HepG2 (cell line): ENCODE data around the gene TMEM63B. TPM values are rescaled to one million over a fixed set of nuclear protein-coding genes. Genes with fewer than 3 reads are reported as not detected.

ENCODE experiments used
- ATAC-seq: fragments of 200-7000 bp; cut with Tn5 transposase; 3 replicates; pipeline ENCODE4 v1.9.1; 2020; ENCODE audit warnings: mild to moderate bottlenecking, moderate library complexity
- BruUV-seq: library from RNA; stranded (reverse); fragments of 400-500 nt; replicated peaks from 2 replicates; lab custom pipeline; 2021; lab: Mats Ljungman, UMichigan
- CTCF ChIA-PET: fragments of 300-600 bp; formaldehyde crosslinking; extraction: SDS; loops from one replicate; lab custom pipeline; 2021; ENCODE audit warnings: low total read pairs, inconsistent platforms, low intra/inter-chr PET ratio; lab: Yijun Ruan, JAX
- POLR2A ChIA-PET: fragments of 350-600 bp; sonication (Branson Sonifier 250); formaldehyde crosslinking; loops from one replicate; lab custom pipeline; 2020; ENCODE audit warnings: antibody characterized with exemption, inconsistent platforms; lab: Yijun Ruan, JAX
- DNase-seq: peaks from one replicate; pipeline ENCODE4 v3.0.0-alpha.2; 2015; ENCODE audit warnings: low spot score
- FAIRE-seq: peaks from 3 replicates; lab custom pipeline; 2011; peaks lifted over from hg19 to GRCh38; lab: Jason Lieb, UNC
- H2AFZ ChIP-seq: one replicate; pipeline ENCODE4 v1.6.1; 2011; ENCODE audit warnings: low read length, inconsistent platforms
- H3K27ac ChIP-seq: fragments of 300-600 bp; 3 replicates; pipeline ENCODE4 v1.8.0; 2011; ENCODE audit warnings: mixed run types, mild to moderate bottlenecking, mixed read lengths, low read length, inconsistent platforms; ENCODE audit not compliant: insufficient read depth; ENCODE audit errors: extremely low read length
- H3K27me3 ChIP-seq, 2 experiments: fragments of 200-600 bp in 1 of 2; 2 replicates in 1 of 2; 3 replicates in 1 of 2; pipeline versions ENCODE4 v1.6.0 to v1.8.0; 2011; ENCODE audit warnings: low read length in 2 of 2, mild to moderate bottlenecking in 2 of 2, moderate library complexity in 2 of 2, inconsistent platforms in 1 of 2; ENCODE audit not compliant: insufficient read depth in 2 of 2, control insufficient read depth in 1 of 2
- H3K36me3 ChIP-seq, 2 experiments: fragments of 200-600 bp in 1 of 2; replicated peaks in 1 of 2; 2 replicates in 1 of 2; 3 replicates in 1 of 2; pipeline versions ENCODE4 v1.5.1 to v1.8.0; 2011; ENCODE audit warnings: low read length in 2 of 2, inconsistent platforms in 1 of 2; ENCODE audit not compliant: insufficient read depth in 2 of 2, control insufficient read depth in 1 of 2
- H3K4me1 ChIP-seq: 2 replicates; pipeline ENCODE4 v1.5.1; 2012; ENCODE audit warnings: low read length, inconsistent platforms; ENCODE audit not compliant: insufficient read depth
- H3K4me2 ChIP-seq: 2 replicates; pipeline ENCODE4 v1.6.0; 2011; ENCODE audit warnings: low read depth, low read length, inconsistent platforms
- H3K4me3 ChIP-seq, 3 experiments: fragments of 200-600 bp in 1 of 3; sonication (generic), shearing (Covaris generic) in 1 of 3; replicated peaks in 1 of 3; 2 replicates each; pipeline ENCODE4 v1.5.1; 2011 to 2016; ENCODE audit warnings: low read length in 3 of 3, inconsistent platforms in 2 of 3, low read depth in 2 of 3, mild to moderate bottlenecking in 2 of 3, control low read depth in 1 of 3, mixed read lengths in 1 of 3; ENCODE audit not compliant: insufficient read depth in 1 of 3
- H3K79me2 ChIP-seq: one replicate; pipeline ENCODE4 v1.6.1; 2011; ENCODE audit warnings: low read length, inconsistent platforms; ENCODE audit not compliant: insufficient read depth
- H3K9ac ChIP-seq: 2 replicates; pipeline ENCODE4 v1.6.0; 2011; ENCODE audit warnings: mild to moderate bottlenecking, low read depth, low read length, inconsistent platforms; ENCODE audit not compliant: insufficient read depth
- H3K9me3 ChIP-seq: 2 replicates; pipeline ENCODE4 v1.5.1; 2012; ENCODE audit warnings: mild to moderate bottlenecking, low read length
- H4K20me1 ChIP-seq: 2 replicates; pipeline ENCODE4 v1.6.0; 2011; ENCODE audit warnings: inconsistent platforms, mild to moderate bottlenecking, low read length, moderate library complexity; ENCODE audit not compliant: insufficient read depth
- CC2D1A ChIP-seq: sonication (generic); formaldehyde crosslinking; IDR thresholded peaks from 2 replicates; pipeline ENCODE4 v1.8.1; 2023; ENCODE audit warnings: mild to moderate bottlenecking, missing genetic modification reagents
- NONO ChIP-seq, 2 experiments: fragments of 450-650 bp in 1 of 2; sonication (generic) in 1 of 2; formaldehyde crosslinking in 1 of 2; IDR thresholded peaks in 1 of 2; conservative IDR thresholded peaks in 1 of 2; 2 replicates each; pipeline versions ENCODE4 v1.6.1 to v1.8.0; 2017 to 2022; ENCODE audit warnings: mild to moderate bottlenecking in 1 of 2, missing genetic modification reagents in 1 of 2, moderate library complexity in 1 of 2
- POGK ChIP-seq: sonication (generic); formaldehyde crosslinking; conservative IDR thresholded peaks from 2 replicates; pipeline ENCODE4 v1.8.0; 2022; ENCODE audit warnings: mild to moderate bottlenecking, moderate library complexity, missing genetic modification reagents
- ZFP62 ChIP-seq: sonication (generic); formaldehyde crosslinking; IDR thresholded peaks from 2 replicates; pipeline ENCODE4 v1.4.0; 2020; ENCODE audit warnings: missing genetic modification reagents
- ZMYM3 ChIP-seq: sonication (generic); formaldehyde crosslinking; IDR thresholded peaks from 2 replicates; pipeline ENCODE4 v1.5.1; 2020; ENCODE audit warnings: mild to moderate bottlenecking, missing genetic modification reagents
- ZNF768 ChIP-seq: sonication (generic); formaldehyde crosslinking; IDR thresholded peaks from 2 replicates; pipeline ENCODE4 v1.4.0; 2020; ENCODE audit warnings: missing genetic modification reagents
- WGBS: methylation state at CpG from one replicate; pipeline ENCODE4 v1.1.6; 2017; ENCODE audit warnings: low lambda C conversion rate; 5-methylcytosine and 5-hydroxymethylcytosine counted together
- in situ Hi-C: cut with HindIII; loops from 2 replicates; pipeline ENCODE4 v1.10.0; 2017; ENCODE audit warnings: low pct_unique_long_range_greater_than_20kb; ENCODE audit not compliant: extremely low pct_ligation_motif_present
- intact Hi-C: fragments of 100-400 bp; cut with micrococcal nuclease; formaldehyde crosslinking; loops from one replicate; pipeline ENCODE4 v1.10.0; 2022; ENCODE audit not compliant: unreplicated experiment
- polyA plus RNA-seq, 8 experiments: library from polyadenylated mRNA; depleted of rRNA in 3 of 8; stranded (reverse) in 7 of 8; unstranded in 1 of 8; fragments of >200 nt; fragmentation: Illumina TruSeq in 4 of 8; extraction: Trizol in 4 of 8; gene quantifications; 2 replicates each; pipeline versions ENCODE4 v1.2.1 to v1.2.3, GENCODE V29; 2011 to 2016; ENCODE audit warnings: low read depth in 4 of 8, missing spikeins in 1 of 8, mixed read lengths in 1 of 8; ENCODE audit not compliant: insufficient read depth in 1 of 8
- total RNA-seq, 5 experiments: library from RNA; depleted of rRNA; stranded (reverse); fragments of >200 nt; fragmentation: Illumina TruSeq; extraction: Trizol; gene quantifications; 2 replicates each; pipeline ENCODE4 v1.2.3, GENCODE V29; 2016; ENCODE audit warnings: low read depth in 1 of 5
- TF ChIP-seq, protein P1 (sequence below): IDR thresholded peaks from 2 replicates; pipeline ENCODE4 v1.6.1; 2016; ENCODE audit warnings: mild to moderate bottlenecking, missing biosample characterization, missing genetic modification reagents

Gene TMEM63B
- total and polyA plus RNA-seq, 2 of the 13 experiments (the other 11 are each of a cell fraction or from before 2014, with no cell fraction given) = 27.4 to 75.8 TPM

DNA sequence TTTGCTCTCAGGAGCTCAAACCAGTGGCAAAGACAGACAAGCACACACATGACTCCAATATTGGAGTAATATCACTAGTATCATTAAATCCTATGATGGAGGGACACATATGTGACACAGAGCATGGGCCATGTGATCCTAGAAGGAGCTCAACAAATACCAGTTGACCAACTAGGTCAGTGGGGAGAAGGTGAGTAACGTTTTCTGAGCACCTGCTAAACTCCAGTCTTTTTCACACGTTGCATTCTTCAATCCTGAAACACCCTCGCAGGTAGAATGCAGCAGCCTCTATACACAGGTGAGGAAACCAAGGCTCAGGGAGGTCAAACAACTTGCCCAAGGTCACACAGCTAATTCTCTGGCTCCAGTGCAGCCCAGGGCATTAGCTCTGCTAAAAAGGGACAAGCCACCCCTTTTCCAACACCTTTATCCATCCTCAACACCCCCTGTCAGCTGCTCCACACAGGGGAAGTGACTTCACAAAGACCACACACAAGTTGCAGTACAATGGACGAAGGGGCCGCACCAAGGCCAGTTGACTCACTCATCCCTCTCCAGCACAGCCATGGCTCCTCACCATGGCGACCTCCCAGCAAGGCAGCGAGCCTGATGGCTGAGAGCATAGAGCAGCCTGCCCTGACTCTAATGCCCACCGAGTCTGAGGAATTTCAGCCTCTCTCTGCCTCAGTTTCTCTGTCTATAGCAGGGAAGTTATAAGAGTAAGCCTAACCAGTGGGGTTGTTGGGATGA, 35.7 kb downstream of the TMEM63B start:
- 29% methylated on average over 8 of the region's 8 CpGs for WGBS
- H3K79me2 ChIP-seq = no peaks in the 10 kb centered on the region
- H2AFZ ChIP-seq = no peak overlapping the region
- H3K9ac ChIP-seq = no peak overlapping the region
- H3K27me3 ChIP-seq = peaks cover 2 to 25% of the 10 kb centered on the region in 2 experiments; a peak in 4 of 5 replicates
- TF ChIP-seq, protein P1, sequence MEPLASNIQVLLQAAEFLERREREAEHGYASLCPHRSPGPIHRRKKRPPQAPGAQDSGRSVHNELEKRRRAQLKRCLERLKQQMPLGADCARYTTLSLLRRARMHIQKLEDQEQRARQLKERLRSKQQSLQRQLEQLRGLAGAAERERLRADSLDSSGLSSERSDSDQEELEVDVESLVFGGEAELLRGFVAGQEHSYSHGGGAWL = no peak
- TF ChIP-seq NONO (IDR thresholded peaks at IDR 0.05) = no peak
- no peak for TF ChIP-seq NONO (CRISPR knock-in tag; conservative IDR thresholded peaks at IDR 0.05)
- no peak for TF ChIP-seq CC2D1A
- TF ChIP-seq ZMYM3 (CRISPR knock-in tag) = 0 out of 2 replicates have a peak, but pooled peaks have one; percentile 13
- TF ChIP-seq ZNF768 (CRISPR knock-in tag) = peak; percentile 77
- no peak for TF ChIP-seq ZFP62 (CRISPR knock-in tag)
- POLR2A ChIA-PET = interaction anchor here (0.7 kb wide), 1 partner anchor 84 kb away, joined by 3 read pairs; the partner anchor contains the start of gene HSP90AB1
- CTCF ChIA-PET = no interaction called here
- DNase-seq (no peak), FAIRE-seq (no peak), ATAC-seq (no peak)
- no TSS peak for BruUV-seq
- in situ Hi-C loops (no loop called here), intact Hi-C loops (no loop called here)
- no peaks in the 10 kb centered on the region for H4K20me1 ChIP-seq
- no peaks in the 10 kb centered on the region for H3K9me3 ChIP-seq
- no peak overlapping the region for H3K27ac ChIP-seq
- no peaks in the 10 kb centered on the region for H3K36me3 ChIP-seq
- H3K4me3 ChIP-seq = no peak overlapping the region
- H3K4me2 ChIP-seq = no peak overlapping the region
- H3K4me1 ChIP-seq = peaks cover 71% of the 10 kb centered on the region

- no peak overlapping the region for H3K27ac ChIP-seq
- H2AFZ ChIP-seq = peak overlapping the region; percentile 34
- peak overlapping the region; percentile 60 for H3K4me2 ChIP-seq
- H3K4me1 ChIP-seq = peaks cover 61% of the 10 kb centered on the region
- in situ Hi-C loops (no loop called here), intact Hi-C loops (no loop called here)
- BruUV-seq = no TSS peak
- CTCF ChIA-PET = no interaction called here
- peaks cover 7 to 43% of the 10 kb centered on the region in 2 experiments; a peak in 4 of 5 replicates for H3K27me3 ChIP-seq
- FAIRE-seq (no peak), DNase-seq (no peak), ATAC-seq (peak; percentile 36)
- H3K36me3 ChIP-seq = no peaks in the 10 kb centered on the region
- H4K20me1 ChIP-seq = no peaks in the 10 kb centered on the region
- no peak overlapping the region for H3K9ac ChIP-seq
- POLR2A ChIA-PET = interaction anchor here (1.1 kb wide), 1 partner anchor 10 kb away, joined by 3 read pairs; no protein-coding TSS in a partner anchor
- H3K79me2 ChIP-seq = no peaks in the 10 kb centered on the region
- no peaks in the 10 kb centered on the region for H3K9me3 ChIP-seq
- WGBS = 18% methylated on average over 7 of the region's 7 CpGs
- no peak for TF ChIP-seq POGK
- H3K4me3 ChIP-seq = 0 out of 6 replicates have a peak overlapping the region, but pooled peaks of 1 of the 3 experiments have one; percentile 41
Measured at GRCh38 chr6:44166116-44166515, 38.8 kb downstream of the TMEM63B start.
